Inferior parietal cortex (tissue), 1 donor: Measurements from ENCODE around the gene LRRC75B.

Source experiments
- DNase-seq: peaks from one replicate; pipeline ENCODE4 v3.0.0-alpha.2; 2016; ENCODE audit errors: extremely low spot score

The LRRC75B gene

DNA sequence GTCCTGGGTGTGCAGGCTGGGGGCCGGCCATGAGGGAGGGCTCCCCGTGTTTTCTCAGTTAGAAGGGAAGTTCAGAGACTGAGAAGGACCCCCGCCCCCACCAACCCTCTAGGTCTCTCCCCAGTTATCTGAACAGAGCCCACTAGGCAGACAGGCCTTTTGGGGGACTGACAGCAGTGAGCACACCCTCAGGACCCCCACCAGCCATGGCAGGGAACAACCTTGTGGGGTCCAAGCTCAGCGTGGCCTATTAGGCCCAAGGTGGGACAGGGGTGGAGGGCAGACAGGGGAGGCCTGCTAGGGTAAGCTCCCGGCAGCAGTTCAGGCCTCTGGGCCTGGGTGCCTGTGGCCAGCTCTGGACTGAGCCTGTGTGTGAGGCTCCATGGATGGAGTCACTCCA is 5.6 kb downstream of the LRRC75B start:
- no peak for DNase-seq

- DNase-seq: no peak
These were observed 6.8 kb downstream of the LRRC75B start for GRCh38 chr22:24585927-24586546.

DNA sequence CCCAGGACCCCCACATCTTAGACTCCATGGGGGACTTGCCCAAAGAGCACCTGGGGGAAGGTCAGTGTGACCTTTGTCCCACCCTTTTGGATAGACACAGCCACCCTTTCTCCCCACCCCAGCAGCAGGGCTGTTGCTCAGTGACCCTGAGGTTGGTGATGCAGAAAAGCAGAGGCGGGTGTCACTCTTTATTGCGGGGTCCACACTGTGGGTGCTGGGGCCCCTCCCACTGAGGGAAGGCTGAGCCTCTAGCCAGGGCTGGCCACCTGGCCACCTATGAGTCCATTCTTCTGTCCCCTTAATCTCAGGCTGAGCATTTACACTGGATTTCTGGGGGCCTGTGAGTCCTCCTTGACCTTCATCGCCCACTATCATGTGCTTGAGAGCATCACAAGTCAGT is 7.4 kb downstream of the LRRC75B start:
- DNase-seq: no peak

- no peak for DNase-seq
These were observed 7.9 kb downstream of the LRRC75B start for GRCh38 chr22:24584871-24585411.

GRCh38 chr22:24584166-24584790 is 8.6 kb downstream of the LRRC75B start:
- DNase-seq: no peak

GRCh38 chr22:24583221-24584165 is 9.4 kb downstream of the LRRC75B start:
- no peak for DNase-seq

DNA sequence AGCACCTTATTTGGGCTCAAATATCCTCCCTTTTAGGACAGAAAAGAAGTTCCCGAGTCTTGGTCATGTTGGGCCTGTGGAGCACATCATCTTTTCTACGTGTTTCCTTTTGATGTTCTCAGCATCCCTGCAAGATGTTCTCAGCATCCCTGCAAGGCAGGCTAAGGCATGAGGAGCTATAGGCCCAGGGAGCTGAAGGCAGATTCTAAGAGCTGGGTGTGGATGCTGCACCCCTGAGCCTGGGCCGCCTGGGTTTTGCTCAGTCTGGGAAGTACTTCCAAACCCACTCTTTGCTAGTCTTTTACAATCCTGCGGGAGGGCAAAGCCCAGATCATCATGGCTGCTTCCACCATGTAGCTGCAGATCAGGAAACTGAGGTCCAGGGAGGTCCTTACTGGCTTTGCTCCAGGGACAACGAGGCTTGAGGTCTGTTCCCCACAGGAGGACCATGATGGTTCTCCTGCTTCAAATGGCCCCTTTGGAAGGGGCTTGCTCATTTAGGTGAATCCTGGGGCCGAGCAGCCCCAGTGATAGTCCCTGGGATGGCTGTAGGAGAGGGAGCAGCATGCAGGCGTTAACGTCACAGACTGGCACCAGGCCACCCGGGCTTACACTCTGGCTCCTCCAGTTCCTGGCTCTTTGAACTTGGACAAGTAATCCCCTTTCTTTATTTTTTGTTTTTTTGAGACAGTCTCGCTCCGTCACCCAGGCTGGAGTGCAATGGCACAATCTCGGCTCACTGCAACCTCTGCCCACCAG is 10.6 kb downstream of the LRRC75B start:
- no peak for DNase-seq

DNA sequence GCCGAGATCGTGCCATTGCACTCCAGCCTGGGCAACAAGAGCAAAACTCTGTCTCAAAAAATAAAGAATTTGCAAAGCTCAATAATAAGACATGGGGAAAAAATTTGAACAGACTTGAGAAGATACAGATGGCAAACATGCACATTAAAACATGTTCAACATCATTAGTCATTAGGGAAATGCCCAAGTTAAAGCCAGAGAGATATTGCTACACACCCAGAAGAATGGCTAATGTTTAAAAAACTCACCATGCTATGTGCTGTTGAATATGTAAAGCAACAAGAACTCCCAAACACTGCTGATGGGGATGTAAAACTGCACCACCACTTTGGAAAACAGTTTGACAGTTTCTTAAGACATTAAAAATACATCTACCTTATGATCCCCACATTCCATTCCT is 12.6 kb downstream of the LRRC75B start:
- DNase-seq: no peak

DNA sequence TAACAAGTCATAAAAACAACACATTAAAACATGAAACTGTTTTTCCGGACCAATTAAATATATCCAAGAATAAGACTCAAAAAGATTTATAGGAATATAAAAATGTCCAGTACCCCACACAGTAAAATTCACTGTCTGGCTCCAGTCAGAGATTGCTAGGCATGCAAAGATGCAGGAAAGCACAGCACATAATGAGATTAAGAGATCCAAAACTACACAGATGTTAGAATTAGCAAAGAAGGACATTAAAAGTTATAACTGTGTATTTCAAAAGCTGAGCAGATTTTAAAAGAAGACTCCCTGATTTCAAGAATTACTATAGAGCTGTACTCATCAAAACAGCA is 13.6 kb downstream of the LRRC75B start:
- no peak for DNase-seq

GRCh38 chr22:24578355-24579257 is 14.3 kb downstream of the LRRC75B start:
- no peak for DNase-seq

GRCh38 chr22:24576778-24577177 is 16.1 kb downstream of the LRRC75B start:
- DNase-seq: no peak

- no peak for DNase-seq
These were observed 21.6 kb downstream of the LRRC75B start for GRCh38 chr22:24571266-24571665.

- DNase-seq: no peak
These were observed 25.2 kb downstream of the LRRC75B start for GRCh38 chr22:24567668-24568067.

- no peak for DNase-seq
These were observed 25.9 kb downstream of the LRRC75B start for GRCh38 chr22:24566899-24567511.

DNA sequence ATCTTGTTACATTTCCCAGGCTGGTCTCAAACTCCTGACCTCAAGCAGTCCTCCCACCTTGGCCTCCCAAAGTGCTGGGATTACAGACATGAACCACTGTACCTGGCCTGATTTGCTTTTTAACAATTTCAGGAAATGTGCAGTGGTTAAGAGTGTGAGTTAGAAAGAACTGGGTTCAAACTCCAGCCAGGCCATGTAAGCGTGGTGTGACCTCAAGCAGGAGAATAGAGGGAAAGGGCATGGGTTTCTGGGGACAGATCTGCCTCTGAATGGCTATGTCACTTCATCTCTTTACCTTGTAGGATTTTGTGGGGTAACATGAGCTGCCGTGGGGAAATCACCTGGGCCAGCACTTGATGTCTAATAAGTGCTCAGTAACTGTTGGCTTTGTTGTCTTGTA is 27.8 kb downstream of the LRRC75B start:
- DNase-seq: no peak

DNA sequence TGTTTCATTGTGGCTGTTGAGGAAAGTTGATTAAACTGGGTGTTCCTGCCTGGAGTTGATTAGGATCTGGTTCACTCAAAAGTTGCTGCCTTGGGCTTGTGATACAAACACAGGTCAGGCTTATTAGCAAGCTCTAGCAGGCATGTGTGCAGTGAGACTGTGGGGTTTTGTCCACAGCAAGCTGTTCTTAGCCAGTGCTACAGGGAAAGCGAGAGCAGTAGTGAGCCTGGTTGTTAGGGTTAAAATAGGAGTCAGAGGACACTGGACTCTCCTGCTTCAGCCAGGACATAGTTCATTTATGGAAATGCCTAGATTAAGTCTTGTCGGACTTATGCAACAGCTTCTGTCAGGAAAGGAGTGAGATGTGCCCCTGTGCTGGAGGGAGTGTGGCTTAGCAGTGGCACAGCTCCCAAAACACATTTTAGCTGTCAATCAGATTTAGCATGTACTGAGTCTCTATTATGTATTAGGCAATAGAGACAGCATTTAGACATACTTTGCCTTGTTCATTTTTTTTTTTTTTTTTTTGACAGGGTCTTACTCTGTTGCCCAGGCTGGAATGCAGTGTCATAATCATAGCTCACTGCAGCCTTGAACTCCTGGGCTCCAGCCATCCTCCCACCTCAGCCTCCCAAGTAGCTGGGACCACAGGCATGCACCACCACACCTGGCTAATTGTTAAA is 28.4 kb downstream of the LRRC75B start:
- no peak for DNase-seq

- no peak for DNase-seq
These were observed 29.6 kb downstream of the LRRC75B start for GRCh38 chr22:24563246-24563645.

- no peak for DNase-seq
These were observed 33.4 kb downstream of the LRRC75B start for GRCh38 chr22:24559471-24559870.

DNA sequence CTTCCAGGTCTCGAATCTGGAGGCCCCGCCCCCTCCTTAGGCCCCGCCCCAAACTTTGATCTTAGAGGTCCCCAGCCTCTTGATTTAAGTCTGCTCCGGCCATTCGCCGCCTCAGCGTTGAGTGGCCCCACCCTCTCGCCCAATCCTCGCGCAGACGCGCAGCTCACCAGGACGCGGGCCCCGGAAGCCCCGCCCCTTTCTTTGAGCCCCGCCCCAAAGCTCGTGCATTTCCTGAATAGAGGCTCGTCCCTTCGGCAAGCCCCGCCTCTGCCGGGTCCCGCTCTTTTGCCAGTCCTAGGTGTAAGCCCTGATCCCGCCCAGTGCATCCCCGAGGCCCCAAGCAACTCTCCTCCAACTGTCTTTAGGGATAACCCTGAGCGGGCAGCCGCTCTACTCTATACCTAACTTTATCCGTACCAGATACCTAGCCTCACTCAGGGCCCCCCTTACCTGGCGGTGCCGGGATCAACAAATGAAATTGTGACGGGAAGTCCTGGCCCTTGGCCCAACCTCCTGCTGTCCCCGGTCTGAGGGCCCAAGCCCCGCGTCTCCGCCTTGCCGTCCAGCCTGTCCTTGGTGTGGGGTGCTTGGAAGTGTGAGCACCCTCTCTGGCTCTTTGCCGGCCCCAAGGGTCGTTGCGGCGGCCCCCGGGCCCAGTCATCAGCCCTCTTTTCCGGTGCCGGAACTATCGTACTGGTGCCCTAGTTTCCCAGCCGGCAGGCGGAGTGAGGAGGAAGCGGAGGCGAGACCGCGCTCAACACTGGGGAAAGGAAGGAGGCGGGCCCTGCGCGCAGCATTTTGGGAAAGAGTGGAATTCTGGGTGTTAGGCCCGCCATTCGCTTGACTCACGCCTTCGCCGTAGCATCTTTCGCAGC is 37.5 kb downstream of the LRRC75B start, which contains the start of gene SNRPD3:
TSS of gene SNRPD3 (plus strand) at position 835 of the 875 bp plus-strand sequence. CDS start 1,676 bp downstream, outside the sequence.
- peak; percentile 97 for DNase-seq
